ENCODE measurements around the gene GBGT1. TPM values are rescaled to one million over a fixed set of nuclear protein-coding genes. Genes with fewer than 3 reads are reported as not detected.
"Not testable (repeated sequence)": the region's sequence is repeated elsewhere in the genome, so short reads cannot be mapped to it uniquely, and the experiment has no call there.

Gene GBGT1
- total RNA-seq: 10.1 and 15.5 TPM in 2 replicates
- polyA plus RNA-seq: 4.0 and 5.8 TPM in 2 replicates

- Histone ChIP-seq H2AFZ (peak within 1 kb of the TSS; percentile 99), H3K4me1 (ENCODE audit: insufficient read depth) (peaks cover 20% of the 10 kb centered on the region), H3K79me2 (no peaks in the 10 kb centered on the region), H3K9me2 (replicated peaks; ENCODE audit: insufficient read depth) (no peaks in the 10 kb centered on the region), H3K4me3 (peak within 1 kb of the TSS; percentile 88), H4K20me1 (ENCODE audit: insufficient read depth, poor library complexity, severe bottlenecking) (no peaks in the 10 kb centered on the region), H3K4me2 (peak within 1 kb of the TSS; percentile 98), H3K27ac (no peak within 1 kb of the TSS), H3K27me3 (no peaks in the 10 kb centered on the region), H3K36me3 (replicated peaks; ENCODE audit: insufficient read depth, low read depth) (no peaks in the 10 kb centered on the region), H3K9me3 (ENCODE audit: low read depth) (no peaks in the 10 kb centered on the region)
- TF ChIP-seq EZH2phosphoT487 (IDR thresholded peaks at IDR 0.05; ENCODE audit: low read depth, severe bottlenecking, unreplicated experiment) (no peak), CTCF (IDR thresholded peaks at IDR 0.05; ENCODE audit: poor library complexity) (no peak), EZH2 (IDR thresholded peaks at IDR 0.05; ENCODE audit: borderline replicate concordance) (no peak)
- DNase-seq (ENCODE audit: low spot score): peak; percentile 63
- WGBS (ENCODE audit: low lambda C conversion rate, missing lambda C conversion rate): 3% methylated on average over 44 of the region's 56 CpGs
Measured at GRCh38 chr9:133163504-133164172, at the start of gene GBGT1. TSS of gene GBGT1 (minus strand) at chr9:133163914. CDS start at chr9:133162412, 1,502 bp downstream.

- no peaks in the 10 kb centered on the region for H3K27me3 ChIP-seq
- TF ChIP-seq EZH2phosphoT487 (IDR thresholded peaks at IDR 0.05; ENCODE audit: low read depth, severe bottlenecking, unreplicated experiment) (no peak), CTCF (IDR thresholded peaks at IDR 0.05; ENCODE audit: poor library complexity) (no peak), EZH2 (IDR thresholded peaks at IDR 0.05; ENCODE audit: borderline replicate concordance) (no peak)
- 87% methylated on average over 7 of the region's 7 CpGs for WGBS (ENCODE audit: low lambda C conversion rate, missing lambda C conversion rate)
- DNase-seq (ENCODE audit: low spot score): no peak
- no peaks in the 10 kb centered on the region for H4K20me1 ChIP-seq (ENCODE audit: insufficient read depth, poor library complexity, severe bottlenecking)
- no peak overlapping the region for H2AFZ ChIP-seq
- H3K9me2 ChIP-seq (replicated peaks; ENCODE audit: insufficient read depth): no peaks in the 10 kb centered on the region
- H3K79me2 ChIP-seq: no peaks in the 10 kb centered on the region
- no peaks in the 10 kb centered on the region for H3K4me1 ChIP-seq (ENCODE audit: insufficient read depth)
- H3K27ac ChIP-seq: no peak overlapping the region
- H3K4me2 ChIP-seq: no peak overlapping the region
- no peak overlapping the region for H3K4me3 ChIP-seq
- H3K9me3 ChIP-seq (ENCODE audit: low read depth): no peaks in the 10 kb centered on the region
- no peaks in the 10 kb centered on the region for H3K36me3 ChIP-seq (replicated peaks; ENCODE audit: insufficient read depth, low read depth)
Measured at GRCh38 chr9:133210609-133211008, 46.9 kb upstream of the GBGT1 start.

GRCh38 chr9:133210202-133210532, 46.5 kb upstream of the GBGT1 start:
- Histone ChIP-seq H3K27me3 (no peaks in the 10 kb centered on the region), H4K20me1 (ENCODE audit: insufficient read depth, poor library complexity, severe bottlenecking) (no peaks in the 10 kb centered on the region), H3K79me2 (no peaks in the 10 kb centered on the region), H3K27ac (no peak overlapping the region), H3K4me1 (ENCODE audit: insufficient read depth) (no peaks in the 10 kb centered on the region), H3K9me2 (replicated peaks; ENCODE audit: insufficient read depth) (no peaks in the 10 kb centered on the region), H2AFZ (no peak overlapping the region), H3K36me3 (replicated peaks; ENCODE audit: insufficient read depth, low read depth) (no peaks in the 10 kb centered on the region), H3K4me2 (no peak overlapping the region), H3K9me3 (ENCODE audit: low read depth) (no peaks in the 10 kb centered on the region), H3K4me3 (no peak overlapping the region)
- TF ChIP-seq CTCF (IDR thresholded peaks at IDR 0.05; ENCODE audit: poor library complexity) (no peak), EZH2phosphoT487 (IDR thresholded peaks at IDR 0.05; ENCODE audit: low read depth, severe bottlenecking, unreplicated experiment) (no peak), EZH2 (IDR thresholded peaks at IDR 0.05; ENCODE audit: borderline replicate concordance) (no peak)
- no peak for DNase-seq (ENCODE audit: low spot score)
- WGBS (ENCODE audit: low lambda C conversion rate, missing lambda C conversion rate): 78% methylated on average over 7 of the region's 7 CpGs

- not testable (repeated sequence) for H3K79me2 ChIP-seq; H3K4me2 ChIP-seq; H3K27ac ChIP-seq; H2AFZ ChIP-seq; H3K9me3 ChIP-seq (ENCODE audit: low read depth); H4K20me1 ChIP-seq (ENCODE audit: insufficient read depth, poor library complexity, severe bottlenecking); H3K27me3 ChIP-seq; H3K4me1 ChIP-seq (ENCODE audit: insufficient read depth); H3K4me3 ChIP-seq; DNase-seq (ENCODE audit: low spot score); H3K36me3 ChIP-seq (replicated peaks; ENCODE audit: insufficient read depth, low read depth); H3K9me2 ChIP-seq (replicated peaks; ENCODE audit: insufficient read depth)
- whole genome bisulfite sequencing (ENCODE audit: low lambda C conversion rate, missing lambda C conversion rate): 87% methylated on average over 29 of the region's 29 CpGs
Measured at GRCh38 chr9:133209327-133210201, 45.9 kb upstream of the GBGT1 start.

GRCh38 chr9:133208880-133209300, 45.2 kb upstream of the GBGT1 start, which contains the start of gene OBP2B:
TSS of gene OBP2B (minus strand) at chr9:133209250. CDS start at chr9:133209199, 51 bp downstream.
- H3K27me3 ChIP-seq; H3K4me1 ChIP-seq (ENCODE audit: insufficient read depth); H4K20me1 ChIP-seq (ENCODE audit: insufficient read depth, poor library complexity, severe bottlenecking); H3K79me2 ChIP-seq; H2AFZ ChIP-seq; H3K36me3 ChIP-seq (replicated peaks; ENCODE audit: insufficient read depth, low read depth); H3K27ac ChIP-seq; DNase-seq (ENCODE audit: low spot score); H3K4me2 ChIP-seq; H3K9me3 ChIP-seq (ENCODE audit: low read depth); H3K9me2 ChIP-seq (replicated peaks; ENCODE audit: insufficient read depth); H3K4me3 ChIP-seq: not testable (repeated sequence)
- WGBS (ENCODE audit: low lambda C conversion rate, missing lambda C conversion rate): 98% methylated on average over 7 of the region's 18 CpGs

Measured in hepatocyte (in vitro differentiated cells).